B cell (primary cell): ENCODE results near the gene PRODH2. TPM values are rescaled to one million over a fixed set of nuclear protein-coding genes. Genes with fewer than 3 reads are reported as not detected.
"Not testable (repeated sequence)": the region's sequence is repeated elsewhere in the genome, so short reads cannot be mapped to it uniquely, and the experiment has no call there.

Experiments
- ATAC-seq: fragments of 200-7000 bp; cut with Tn5 transposase; one replicate; pipeline ENCODE4 v1.10.0; 2021; ENCODE audit warnings: low read depth, mild to moderate bottlenecking, moderate number of reproducible peaks, moderate library complexity
- CTCF ChIA-PET: fragments of 350-600 bp; sonication (Branson Sonifier 250); formaldehyde crosslinking; loops from one replicate; lab custom pipeline; 2021; ENCODE audit warnings: antibody characterized with exemption, inconsistent platforms; lab: Charles Lee
- POLR2A ChIA-PET: fragments of 350-600 bp; sonication (Branson Sonifier 250); formaldehyde crosslinking; loops from one replicate; lab custom pipeline; 2021; ENCODE audit warnings: antibody characterized with exemption; lab: Charles Lee
- DNase-seq: peaks from one replicate; pipeline ENCODE4 v3.0.0; 2013
- H2AFZ ChIP-seq: 2 replicates; pipeline ENCODE4 v1.6.1; 2012; ENCODE audit warnings: mild to moderate bottlenecking, low read depth, low read length; ENCODE audit not compliant: insufficient read depth, poor library complexity, severe bottlenecking
- H3K27ac ChIP-seq, 2 donors: 1 replicate in 1 of 2; 2 replicates in 1 of 2; pipeline ENCODE4 v1.5.1; 2012 to 2013; ENCODE audit warnings: low read length in 2 of 2, mild to moderate bottlenecking in 2 of 2, moderate library complexity in 1 of 2
- H3K27me3 ChIP-seq, 4 experiments: fragments of 200-600 bp in 1 of 4; sonication (generic) in 1 of 4; replicated peaks in 1 of 4; 1 replicate in 2 of 4; 2 replicates in 2 of 4; pipeline versions ENCODE4 v1.6.1 to v1.7.0; 2013 to 2016; ENCODE audit warnings: low read length in 3 of 4, mild to moderate bottlenecking in 2 of 4, mixed read lengths in 1 of 4, moderate library complexity in 1 of 4; ENCODE audit not compliant: insufficient read depth in 4 of 4, control insufficient read depth in 3 of 4; ENCODE audit errors: control extremely low read depth in 1 of 4
- H3K36me3 ChIP-seq, 2 experiments: replicated peaks in 1 of 2; 1 replicate in 1 of 2; 2 replicates in 1 of 2; pipeline versions ENCODE4 v1.6.1 to v1.7.1; 2013; ENCODE audit warnings: low read length in 1 of 2; ENCODE audit not compliant: insufficient read depth in 2 of 2, control insufficient read depth in 1 of 2; ENCODE audit errors: control extremely low read depth in 1 of 2, extremely low read depth in 1 of 2
- H3K4me1 ChIP-seq, 2 donors: fragments of 200-600 bp in 1 of 2; sonication (generic) in 1 of 2; 1 replicate in 1 of 2; 2 replicates in 1 of 2; pipeline versions ENCODE4 v1.5.1 to v1.6.1; 2013 to 2017; ENCODE audit warnings: low read length in 2 of 2; ENCODE audit not compliant: control insufficient read depth in 2 of 2, insufficient read depth in 2 of 2
- H3K4me2 ChIP-seq: replicated peaks from 2 replicates; pipeline ENCODE3; 2012; ENCODE audit warnings: mild to moderate bottlenecking, low read depth, low read length; ENCODE audit not compliant: poor library complexity, severe bottlenecking
- H3K4me3 ChIP-seq, 5 experiments: fragments of 200-600 bp in 1 of 5; sonication (generic) in 1 of 5; 1 replicate in 3 of 5; 2 replicates in 2 of 5; pipeline versions ENCODE4 v1.5.1 to v1.7.0; 2011 to 2016; ENCODE audit warnings: low read length in 4 of 5, mild to moderate bottlenecking in 4 of 5, low read depth in 2 of 5, control low read depth in 1 of 5, moderate library complexity in 1 of 5; ENCODE audit not compliant: insufficient read depth in 1 of 5; ENCODE audit errors: control extremely low read depth in 1 of 5, extremely low read depth in 1 of 5
- H3K79me2 ChIP-seq: fragments of 200-600 bp; sonication (generic); one replicate; pipeline ENCODE4 v1.6.0; 2016; ENCODE audit warnings: low read length; ENCODE audit not compliant: control insufficient read depth, insufficient read depth
- H3K9ac ChIP-seq: fragments of 200-600 bp; sonication (generic); 2 replicates; pipeline ENCODE4 v1.6.1; 2017; ENCODE audit warnings: mild to moderate bottlenecking, low read length, moderate library complexity
- H3K9me3 ChIP-seq, 3 donors: one replicate each; pipeline versions ENCODE4 v1.6.1 to v1.7.1; 2013; ENCODE audit warnings: low read length in 2 of 3; ENCODE audit not compliant: control insufficient read depth in 2 of 3, insufficient read depth in 1 of 3; ENCODE audit errors: control extremely low read depth in 1 of 3
- H4K20me1 ChIP-seq: 2 replicates; pipeline ENCODE4 v1.6.0; 2012; ENCODE audit warnings: mild to moderate bottlenecking, low read length; ENCODE audit not compliant: insufficient read depth, control insufficient read depth, poor library complexity, severe bottlenecking
- H3K27ac Mint-ChIP-seq: one replicate; pipeline ENCODE4 v1.8.0; 2021; ENCODE audit warnings: mixed read lengths
- H3K27me3 Mint-ChIP-seq: one replicate; pipeline ENCODE4 v1.8.0; 2021; ENCODE audit warnings: mixed read lengths
- H3K4me1 Mint-ChIP-seq: one replicate; pipeline ENCODE4 v1.8.0; 2021; ENCODE audit warnings: mixed read lengths
- H3K4me3 Mint-ChIP-seq: one replicate; pipeline ENCODE4 v1.8.0; 2021; ENCODE audit warnings: mixed read lengths
- H3K9me3 Mint-ChIP-seq: one replicate; pipeline ENCODE4 v1.8.0; 2022; ENCODE audit warnings: mixed read lengths; ENCODE audit not compliant: insufficient read depth
- CTCF ChIP-seq: fragments of 200-600 bp; IDR thresholded peaks from one replicate; pipeline ENCODE4 v1.8.0; 2022; ENCODE audit warnings: antibody characterized with exemption, mild to moderate bottlenecking
- EZH2 ChIP-seq: IDR thresholded peaks from 2 replicates; pipeline ENCODE4 v1.6.1; 2012; ENCODE audit warnings: borderline replicate concordance, low read depth, mild to moderate bottlenecking, moderate library complexity, low read length; ENCODE audit not compliant: insufficient read depth, poor library complexity, severe bottlenecking
- WGBS: methylation state at CpG from one replicate; pipeline ENCODE4 v1.1.5; 2013; ENCODE audit warnings: missing lambda C conversion rate; ENCODE audit not compliant: insufficient coverage; 5-methylcytosine and 5-hydroxymethylcytosine counted together
- intact Hi-C: fragments of 100-400 bp; cut with micrococcal nuclease; formaldehyde crosslinking; loops from one replicate; pipeline ENCODE4 v1.10.0; 2022
- polyA plus RNA-seq: library from polyadenylated mRNA; depleted of rRNA; stranded (reverse); fragments of >200 nt; gene quantifications from 2 replicates; pipeline ENCODE4 v1.2.3, GENCODE V29; 2012
- total RNA-seq, 2 donors: library from RNA; stranded (reverse); fragments of 120-200 nt in 1 of 2; gene quantifications; 1 replicate in 1 of 2; 2 replicates in 1 of 2; pipeline versions ENCODE4 v1.2.3 to v1.2.4, GENCODE V29; 2013 to 2022

PRODH2 gene
- total and polyA plus RNA-seq, 2 donors (not counting 1 experiment from before 2014, with no cell fraction given): not detected

- TF ChIP-seq EZH2 (no peak), CTCF (no peak)
- Histone ChIP-seq H3K9me3 (no peaks in the 10 kb centered on the region), H3K27ac (no peak overlapping the region), H3K4me3 (no peak overlapping the region), H2AFZ (no peak overlapping the region), H3K36me3 (no peaks in the 10 kb centered on the region), H4K20me1 (no peaks in the 10 kb centered on the region), H3K27me3 (no peaks in the 10 kb centered on the region), H3K4me2 (no peak overlapping the region), H3K9ac (no peak overlapping the region), H3K4me1 (peaks cover 10 to 16% of the 10 kb centered on the region in 2 donors), H3K79me2 (peaks cover 4% of the 10 kb centered on the region)
- Mint-ChIP-seq H3K4me3 (peak overlapping the region; percentile 5), H3K9me3 (no peaks in the 10 kb centered on the region), H3K4me1 (peaks cover 11% of the 10 kb centered on the region), H3K27ac (no peak overlapping the region), H3K27me3 (no peaks in the 10 kb centered on the region)
- ATAC-seq (no peak), DNase-seq (no peak)
- whole genome bisulfite sequencing: 88% methylated on average over 7 of the region's 9 CpGs
- POLR2A ChIA-PET: no interaction called here
- intact Hi-C loops: no loop called here
- CTCF ChIA-PET: interaction anchor here (0.6 kb wide), 1 partner anchor 141 kb away, joined by 3 read pairs; no protein-coding TSS in a partner anchor
These were observed 39.4 kb downstream of the PRODH2 start for GRCh38 chr19:35773020-35773806.

GRCh38 chr19:35772362-35772761 lies 40.3 kb downstream of the PRODH2 start:
- H3K4me3 ChIP-seq, H3K4me3 Mint-ChIP-seq, H3K9me3 ChIP-seq, intact Hi-C loops, H3K9me3 Mint-ChIP-seq, H3K9ac ChIP-seq, H3K27me3 ChIP-seq, ATAC-seq, H3K27me3 Mint-ChIP-seq, H3K27ac ChIP-seq, H4K20me1 ChIP-seq, H3K4me2 ChIP-seq, POLR2A ChIA-PET, H2AFZ ChIP-seq, H3K79me2 ChIP-seq, DNase-seq, H3K36me3 ChIP-seq, H3K27ac Mint-ChIP-seq: not testable (repeated sequence)
- H3K4me1 Mint-ChIP-seq: peaks cover 13% of the 10 kb centered on the region
- peaks cover 10 to 16% of the 10 kb centered on the region in 2 donors for H3K4me1 ChIP-seq
- CTCF ChIA-PET: interaction anchor here (0.6 kb wide), 1 partner anchor 142 kb away, joined by 3 read pairs; no protein-coding TSS in a partner anchor
- 100% methylated on average over 3 of the region's 5 CpGs for WGBS
